ENCODE measurements around the gene SH3RF3.

The SH3RF3 gene

DNA sequence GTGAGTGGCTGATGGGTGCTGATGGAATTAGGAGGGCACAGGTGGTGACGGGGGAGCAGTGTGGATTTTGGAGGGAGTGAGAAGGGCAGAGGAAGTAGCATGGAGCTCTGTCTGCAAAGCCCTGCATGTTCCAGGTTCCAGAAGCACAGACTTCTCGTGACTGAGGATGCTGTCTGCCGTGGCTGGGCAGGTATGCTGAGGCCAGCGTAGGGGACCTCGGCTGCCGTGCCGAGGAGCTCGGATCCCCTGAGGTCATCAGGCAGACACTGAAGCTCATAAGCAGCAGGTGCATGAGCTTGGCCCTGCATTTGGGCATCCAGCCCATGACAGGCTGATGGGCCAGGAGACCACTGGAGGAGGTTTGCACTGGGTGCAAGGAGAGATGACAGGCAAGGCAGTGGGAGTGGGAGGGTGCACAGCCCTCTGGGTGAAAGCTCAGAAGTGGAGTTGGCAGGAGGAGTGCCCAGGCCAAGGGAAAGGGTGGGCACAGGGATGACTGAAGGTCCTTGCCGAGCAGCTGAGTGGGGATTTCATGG, 215.3 kb downstream of the SH3RF3 start:
- DNase-seq = no peak

DNA sequence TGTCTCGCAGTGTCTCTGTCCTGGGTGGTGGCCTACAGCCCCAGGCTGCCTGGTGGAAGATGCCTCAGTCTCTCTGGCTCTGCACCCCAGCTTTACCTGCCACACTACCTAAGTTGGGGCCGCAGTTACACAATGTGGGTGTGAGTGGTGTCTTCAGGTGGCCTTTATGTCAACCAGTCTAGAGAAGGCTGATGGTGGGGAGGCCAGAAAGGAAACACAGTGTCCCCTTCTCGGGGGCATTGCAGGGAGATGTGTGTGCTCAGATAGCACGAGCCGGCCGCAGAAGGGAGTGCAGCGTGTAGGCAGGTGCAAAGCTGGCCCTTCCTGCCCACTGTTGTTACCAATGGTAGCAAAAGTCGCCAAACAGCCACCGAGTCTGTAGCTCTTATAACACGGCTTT, 216.1 kb downstream of the SH3RF3 start:
- DNase-seq = no peak

DNA sequence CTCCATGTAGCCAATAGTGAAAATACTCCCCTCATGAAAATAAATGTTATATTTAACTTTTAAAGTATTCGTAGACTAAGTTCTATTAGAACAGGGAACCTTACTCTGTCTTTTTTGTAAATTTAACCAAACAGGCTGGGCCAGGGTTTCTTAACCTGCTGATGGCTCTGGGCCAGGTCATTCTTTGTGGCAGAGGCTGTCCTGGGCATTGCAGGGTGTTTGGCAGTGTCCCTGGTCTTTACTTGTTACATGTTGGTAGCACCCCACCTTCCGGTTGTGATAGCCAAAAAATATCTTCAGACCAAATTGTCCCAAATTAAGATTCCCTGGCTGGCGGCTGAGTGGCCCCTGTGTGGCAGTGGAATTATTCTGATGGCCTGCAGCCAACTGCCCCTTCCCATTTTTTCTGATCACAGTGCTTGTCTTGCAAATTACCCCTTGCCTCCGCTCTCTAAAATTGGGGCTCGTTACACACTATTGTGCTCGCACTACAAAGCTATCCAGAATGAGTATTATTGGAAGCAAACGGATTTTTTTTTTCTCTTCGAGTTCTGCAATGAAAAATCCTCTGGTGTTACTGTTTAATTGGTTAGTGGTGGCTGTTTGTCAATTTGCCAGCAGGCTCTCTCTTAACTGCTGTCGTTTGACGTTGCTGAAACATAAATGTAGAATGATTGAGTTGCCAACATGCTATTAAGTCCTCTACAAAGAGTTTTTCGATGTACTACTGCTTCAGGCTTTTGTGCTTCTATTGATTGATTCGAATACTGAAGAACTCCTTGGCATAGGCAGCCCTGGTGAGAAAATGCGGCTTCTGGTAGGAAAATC, 216.9 kb downstream of the SH3RF3 start:
- no peak for DNase-seq

- no peak for DNase-seq
These were observed 217.7 kb downstream of the SH3RF3 start for GRCh38 chr2:109346601-109347228.

GRCh38 chr2:109347626-109348025, 218.6 kb downstream of the SH3RF3 start:
- DNase-seq = no peak

DNA sequence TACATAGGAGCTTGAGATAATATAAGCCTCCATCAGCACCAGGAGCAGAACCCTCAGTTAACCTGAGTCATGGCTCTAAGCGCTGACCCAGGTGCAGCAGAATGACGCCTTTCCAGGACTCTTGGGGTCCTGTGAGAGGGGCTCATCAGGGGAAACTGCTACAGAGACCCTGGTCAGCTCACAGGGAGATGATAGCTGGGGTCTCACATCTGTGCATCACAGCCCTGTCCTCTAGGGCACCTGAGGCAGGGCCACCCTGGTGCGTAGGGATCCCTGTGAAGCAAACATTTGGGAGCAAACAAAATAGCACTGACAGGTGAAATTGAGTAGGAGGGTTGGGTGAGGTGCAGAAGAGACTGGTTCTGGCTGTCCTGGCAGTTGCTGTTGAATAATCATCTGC, 219.2 kb downstream of the SH3RF3 start:
- no peak for DNase-seq

DNA sequence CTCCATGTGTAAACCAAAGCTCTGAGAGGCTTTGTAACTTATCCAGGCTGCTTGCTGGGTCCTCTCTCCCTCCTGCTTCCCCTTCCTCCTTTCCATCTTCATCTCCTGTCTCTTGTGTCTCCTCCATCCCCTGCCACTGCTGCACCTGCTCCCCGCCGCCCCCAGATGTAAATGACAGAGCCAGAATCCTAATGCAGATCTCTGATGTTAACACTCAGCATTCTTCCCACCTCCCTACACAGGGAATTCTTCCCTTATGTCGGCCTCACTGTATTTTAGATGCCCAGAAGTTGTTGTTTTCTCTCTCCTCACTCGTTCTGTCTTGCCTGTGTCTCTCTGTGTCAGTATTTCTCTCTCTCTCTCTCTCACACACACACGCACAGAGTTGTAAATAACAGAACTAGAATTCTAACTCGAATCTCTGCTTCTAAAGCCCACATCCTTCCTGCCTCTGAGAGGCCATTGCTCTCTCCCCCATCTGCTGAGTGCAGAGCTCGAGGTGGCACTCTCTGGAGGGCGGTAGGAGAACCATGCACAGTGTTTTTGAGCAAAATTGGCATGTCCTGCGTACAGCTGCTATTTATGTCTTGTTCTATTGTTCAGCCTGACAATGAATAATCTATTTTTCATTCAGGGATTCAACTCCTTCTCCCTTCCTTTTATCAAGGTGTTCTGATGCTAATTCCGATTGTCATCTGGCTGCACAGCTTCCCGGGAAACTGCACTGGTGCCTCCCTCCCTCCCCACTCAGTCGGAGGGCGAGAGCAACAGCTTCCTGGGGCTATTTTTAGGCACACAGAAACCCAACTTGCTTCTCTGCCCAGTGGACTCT, 219.9 kb downstream of the SH3RF3 start:
- no peak for DNase-seq

DNA sequence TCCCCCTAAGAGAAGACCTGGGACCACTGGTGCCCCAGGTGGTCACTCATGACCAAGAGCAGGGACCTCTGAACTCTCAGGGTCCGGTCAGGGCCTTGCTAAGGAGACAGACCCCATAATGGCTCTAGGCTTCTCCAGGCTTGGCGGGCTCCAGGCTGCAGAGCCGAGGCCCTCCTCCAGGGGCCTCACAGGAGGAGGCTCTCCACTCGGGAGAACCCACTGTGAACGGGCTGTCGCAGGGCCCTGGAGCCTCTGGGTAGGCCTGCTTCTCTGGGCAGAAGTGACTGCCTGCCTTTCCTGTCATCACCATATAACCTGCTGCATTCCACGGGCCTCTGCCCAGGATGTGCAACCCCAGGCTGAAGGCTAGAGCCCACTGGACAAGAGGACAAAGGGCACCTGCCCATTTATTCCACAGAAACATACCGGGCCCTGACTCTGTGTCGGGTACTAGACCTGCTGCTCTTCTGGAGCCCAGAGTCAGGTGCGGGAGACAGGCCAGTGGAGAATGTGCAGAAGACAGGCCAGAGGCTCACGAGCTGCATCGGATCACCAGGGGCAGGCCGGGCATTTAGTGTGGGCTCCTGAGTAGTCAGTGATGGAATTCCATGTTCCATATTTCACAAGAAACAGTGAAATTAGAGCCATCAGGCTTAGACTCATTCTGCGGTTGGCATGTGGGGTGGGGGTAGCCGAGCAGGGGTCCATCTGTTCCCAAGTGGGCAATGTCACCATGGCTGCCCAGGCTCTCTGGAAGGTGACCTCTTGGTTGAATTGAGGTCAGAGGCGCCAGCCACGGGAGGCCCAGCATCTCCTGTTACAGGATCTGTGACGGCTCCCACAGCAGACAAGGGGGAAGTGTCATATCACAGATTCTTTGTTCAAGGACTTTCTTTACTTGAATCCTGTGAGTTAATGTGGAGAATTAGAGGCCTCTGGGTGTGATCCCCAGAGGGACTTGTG, 220.8 kb downstream of the SH3RF3 start:
- DNase-seq = no peak

GRCh38 chr2:109350526-109350925, 221.5 kb downstream of the SH3RF3 start:
- no peak for DNase-seq

DNA sequence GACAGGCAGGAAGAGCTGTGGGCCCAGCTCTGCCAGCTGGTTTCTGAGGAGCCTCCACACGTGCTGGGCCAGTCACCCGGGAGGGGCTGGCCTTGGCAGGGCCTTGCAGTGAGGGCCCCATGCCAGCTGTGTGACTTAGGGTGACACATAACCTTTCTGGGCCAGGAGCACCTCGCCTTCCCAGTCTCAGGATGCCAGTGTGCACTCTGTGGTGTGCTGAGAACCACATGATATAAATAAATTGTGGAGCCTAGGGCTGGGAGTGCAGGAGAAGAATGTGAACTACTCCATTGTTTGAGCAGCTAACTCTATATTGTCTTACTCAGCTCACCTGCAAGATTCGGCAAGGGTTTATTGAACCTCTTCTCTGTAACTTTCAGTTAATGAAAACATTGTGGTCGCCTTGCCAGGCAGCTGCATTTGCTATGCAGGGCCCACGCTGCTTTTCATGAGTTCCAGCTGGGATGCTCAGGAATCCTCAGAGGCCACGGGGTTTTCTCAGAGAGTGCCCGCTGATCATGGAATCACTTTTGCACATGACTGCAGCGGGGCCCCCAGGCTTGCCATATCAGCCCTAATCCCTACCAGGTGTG, 222.3 kb downstream of the SH3RF3 start:
- no peak for DNase-seq

- DNase-seq = no peak
These were observed 223.3 kb downstream of the SH3RF3 start for GRCh38 chr2:109352056-109352897.

GRCh38 chr2:109352898-109353689, 224.1 kb downstream of the SH3RF3 start:
- no peak for DNase-seq

DNA sequence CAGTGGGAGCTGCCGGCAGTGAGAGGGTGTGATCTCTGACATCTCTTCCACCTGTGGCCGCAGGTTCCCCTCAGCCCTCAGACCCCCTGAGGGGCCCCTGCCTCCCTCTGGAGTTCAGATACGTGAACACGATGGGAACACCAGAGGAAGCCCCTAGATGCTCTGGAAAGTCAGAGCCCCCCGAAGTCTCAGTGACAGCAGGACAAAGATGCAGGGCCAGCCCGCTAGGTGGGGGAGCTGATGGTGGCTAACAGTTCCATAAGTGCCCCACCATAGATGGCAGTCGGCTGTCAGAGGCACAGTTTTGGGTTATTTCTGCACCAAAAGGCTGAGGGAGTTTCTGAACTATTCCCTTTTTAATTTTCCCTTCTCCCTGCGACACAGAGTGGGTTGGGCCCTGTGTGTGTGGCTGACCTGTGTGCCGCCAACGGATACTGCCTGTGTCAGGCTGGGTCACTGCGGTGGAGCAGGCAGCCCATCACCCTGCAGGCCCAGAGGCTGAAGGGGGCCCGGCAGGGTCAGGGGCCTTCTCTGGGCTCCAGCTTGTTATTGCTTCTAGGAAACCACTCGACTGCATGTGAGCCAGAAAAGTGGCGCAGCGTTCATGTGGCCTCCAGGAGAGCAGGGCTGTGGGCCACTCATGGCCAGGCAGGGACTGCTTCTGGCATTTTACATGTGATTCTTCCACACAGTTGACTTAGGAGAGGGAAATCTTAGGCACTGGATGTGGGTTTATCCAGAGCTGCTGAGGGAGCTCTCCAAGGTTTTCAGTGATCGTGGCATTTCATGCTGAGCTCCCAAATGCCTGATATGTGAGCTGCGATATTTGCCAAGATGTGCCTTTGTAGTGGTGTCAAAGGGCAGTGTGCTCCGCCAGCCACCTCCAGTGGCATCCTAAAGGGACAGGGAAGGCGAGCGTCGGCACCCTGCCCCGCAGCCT, 225.1 kb downstream of the SH3RF3 start:
- DNase-seq = no peak

GRCh38 chr2:109355192-109355843, 226.3 kb downstream of the SH3RF3 start:
- no peak for DNase-seq

DNA sequence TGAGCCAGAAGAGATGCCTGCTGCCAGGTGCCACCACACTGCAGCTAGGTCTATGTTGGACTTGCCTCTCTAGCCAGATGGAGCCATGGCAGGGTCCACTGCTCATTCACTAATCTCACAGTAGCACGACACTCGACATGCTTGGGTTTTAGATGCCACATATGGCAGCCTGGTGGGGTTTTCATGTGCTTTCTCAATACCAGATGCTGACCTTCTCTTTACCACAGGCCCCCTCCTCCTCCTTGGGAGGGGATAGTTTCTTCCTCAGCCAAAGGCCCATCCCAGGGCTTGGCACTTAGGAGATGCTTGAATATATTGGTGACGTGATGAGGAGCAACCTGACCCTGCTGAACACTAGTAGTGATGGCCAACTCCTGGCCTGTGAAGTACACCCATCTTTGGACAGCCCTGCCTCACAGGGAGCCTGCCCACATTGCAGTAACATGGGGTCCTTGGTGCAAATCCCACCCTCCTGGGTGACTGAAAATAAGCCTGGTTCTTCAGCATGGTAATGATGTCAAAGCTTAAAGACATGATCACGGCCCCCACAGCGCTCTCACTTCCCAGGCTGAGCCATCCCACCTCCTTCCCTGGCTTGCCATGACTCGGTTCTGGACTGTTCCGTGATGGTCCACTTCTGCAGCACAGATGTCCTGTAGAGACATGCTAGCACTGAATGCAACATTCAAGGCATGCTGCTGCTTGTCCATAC, 227.5 kb downstream of the SH3RF3 start:
- DNase-seq = no peak

DNA sequence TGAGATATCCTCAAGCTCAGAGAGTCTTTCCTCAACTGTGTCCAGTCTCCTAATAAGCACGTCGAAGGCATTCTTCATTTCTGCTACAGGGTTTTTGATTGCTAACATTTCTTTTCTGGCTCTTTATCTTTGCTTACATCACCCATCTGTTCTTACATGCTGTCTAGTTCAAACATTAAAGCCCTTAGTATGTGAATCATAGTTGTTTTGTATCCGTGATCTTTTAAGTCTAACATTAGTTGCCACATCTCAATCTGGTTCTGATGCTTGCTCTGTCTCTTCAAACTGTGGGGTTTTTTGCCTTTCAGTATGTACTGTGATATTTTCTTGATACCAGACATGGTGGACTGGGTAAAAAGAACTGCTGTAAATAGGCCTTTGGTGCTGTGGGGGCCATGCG, 235.2 kb downstream of the SH3RF3 start:
- DNase-seq = no peak

- DNase-seq = no peak
These were observed 236.1 kb downstream of the SH3RF3 start for GRCh38 chr2:109365131-109365530.

GRCh38 chr2:109367683-109368082, 238.7 kb downstream of the SH3RF3 start:
- DNase-seq = no peak

Measured in OCI-M1 (cell line).